Parathyroid adenoma (tissue), 2 donors: ENCODE results near the gene SYT7.

Source experiments
- H2AFZ ChIP-seq: fragments of 300-600 bp; sonication (generic); one replicate; pipeline ENCODE4 v1.7.0; 2017; ENCODE audit warnings: antibody characterized with exemption, mild to moderate bottlenecking
- H3K27ac ChIP-seq: fragments of 300-600 bp; sonication (generic); one replicate; pipeline ENCODE4 v1.7.0; 2017
- H3K27me3 ChIP-seq: fragments of 300-600 bp; sonication (generic); one replicate; pipeline ENCODE4 v1.7.0; 2017; ENCODE audit warnings: low read length; ENCODE audit not compliant: control insufficient read depth, insufficient read depth
- H3K36me3 ChIP-seq: fragments of 300-600 bp; sonication (generic); one replicate; pipeline ENCODE4 v1.7.0; 2017; ENCODE audit warnings: low read length; ENCODE audit not compliant: control insufficient read depth, insufficient read depth
- H3K4me1 ChIP-seq: fragments of 300-600 bp; sonication (generic); one replicate; pipeline ENCODE4 v1.7.0; 2017; ENCODE audit warnings: control low read depth
- H3K4me2 ChIP-seq: fragments of 300-600 bp; sonication (generic); one replicate; pipeline ENCODE4 v1.7.0; 2017; ENCODE audit warnings: low read length
- H3K4me3 ChIP-seq: fragments of 300-600 bp; sonication (generic); one replicate; pipeline ENCODE4 v1.7.0; 2017; ENCODE audit warnings: low read depth, low read length
- H3K79me2 ChIP-seq: fragments of 300-600 bp; sonication (generic); one replicate; pipeline ENCODE4 v1.7.0; 2017; ENCODE audit warnings: control low read depth
- H3K9ac ChIP-seq: fragments of 300-600 bp; sonication (generic); one replicate; pipeline ENCODE4 v1.7.0; 2017; ENCODE audit warnings: mild to moderate bottlenecking
- H3K9me3 ChIP-seq: fragments of 300-600 bp; sonication (generic); one replicate; pipeline ENCODE4 v1.7.0; 2017; ENCODE audit warnings: low read length; ENCODE audit not compliant: control insufficient read depth
- TF ChIP-seq, protein P1 (sequence below): fragments of 300-600 bp; sonication (generic); IDR thresholded peaks from one replicate; pipeline ENCODE4 v1.7.0; 2017; ENCODE audit warnings: antibody characterized with exemption, mild to moderate bottlenecking
- donor health status: primary hyperparathyroidism.

SYT7 gene

DNA sequence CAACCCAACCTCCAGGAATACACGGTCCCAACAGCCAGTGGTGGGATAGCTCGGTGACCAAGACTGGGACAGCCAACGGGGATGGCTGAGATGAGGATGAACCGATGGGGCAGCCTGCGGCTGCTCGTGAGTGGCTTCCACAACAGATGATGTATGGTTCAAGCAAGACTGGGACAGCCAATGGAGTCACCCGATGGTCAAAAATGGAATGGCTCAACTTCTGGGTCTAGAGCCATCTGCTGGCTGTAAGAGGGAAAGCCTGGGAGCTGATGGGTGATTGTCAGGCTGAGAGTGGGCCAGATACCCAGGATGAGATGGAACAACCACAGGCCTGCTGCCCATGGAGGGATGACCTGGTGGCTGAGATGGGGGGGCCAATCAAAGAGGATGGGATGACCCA is 35.5 kb downstream of the SYT7 start:
- Histone ChIP-seq H3K9ac (no peak overlapping the region), H3K27me3 (no peaks in the 10 kb centered on the region), H3K4me3 (no peak overlapping the region), H3K4me1 (no peaks in the 10 kb centered on the region), H3K27ac (no peak overlapping the region), H3K4me2 (no peak overlapping the region), H3K36me3 (no peaks in the 10 kb centered on the region), H3K9me3 (no peaks in the 10 kb centered on the region), H2AFZ (no peak overlapping the region), H3K79me2 (no peaks in the 10 kb centered on the region)
- TF ChIP-seq, protein P1, sequence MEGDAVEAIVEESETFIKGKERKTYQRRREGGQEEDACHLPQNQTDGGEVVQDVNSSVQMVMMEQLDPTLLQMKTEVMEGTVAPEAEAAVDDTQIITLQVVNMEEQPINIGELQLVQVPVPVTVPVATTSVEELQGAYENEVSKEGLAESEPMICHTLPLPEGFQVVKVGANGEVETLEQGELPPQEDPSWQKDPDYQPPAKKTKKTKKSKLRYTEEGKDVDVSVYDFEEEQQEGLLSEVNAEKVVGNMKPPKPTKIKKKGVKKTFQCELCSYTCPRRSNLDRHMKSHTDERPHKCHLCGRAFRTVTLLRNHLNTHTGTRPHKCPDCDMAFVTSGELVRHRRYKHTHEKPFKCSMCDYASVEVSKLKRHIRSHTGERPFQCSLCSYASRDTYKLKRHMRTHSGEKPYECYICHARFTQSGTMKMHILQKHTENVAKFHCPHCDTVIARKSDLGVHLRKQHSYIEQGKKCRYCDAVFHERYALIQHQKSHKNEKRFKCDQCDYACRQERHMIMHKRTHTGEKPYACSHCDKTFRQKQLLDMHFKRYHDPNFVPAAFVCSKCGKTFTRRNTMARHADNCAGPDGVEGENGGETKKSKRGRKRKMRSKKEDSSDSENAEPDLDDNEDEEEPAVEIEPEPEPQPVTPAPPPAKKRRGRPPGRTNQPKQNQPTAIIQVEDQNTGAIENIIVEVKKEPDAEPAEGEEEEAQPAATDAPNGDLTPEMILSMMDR = peak; percentile 5

DNA sequence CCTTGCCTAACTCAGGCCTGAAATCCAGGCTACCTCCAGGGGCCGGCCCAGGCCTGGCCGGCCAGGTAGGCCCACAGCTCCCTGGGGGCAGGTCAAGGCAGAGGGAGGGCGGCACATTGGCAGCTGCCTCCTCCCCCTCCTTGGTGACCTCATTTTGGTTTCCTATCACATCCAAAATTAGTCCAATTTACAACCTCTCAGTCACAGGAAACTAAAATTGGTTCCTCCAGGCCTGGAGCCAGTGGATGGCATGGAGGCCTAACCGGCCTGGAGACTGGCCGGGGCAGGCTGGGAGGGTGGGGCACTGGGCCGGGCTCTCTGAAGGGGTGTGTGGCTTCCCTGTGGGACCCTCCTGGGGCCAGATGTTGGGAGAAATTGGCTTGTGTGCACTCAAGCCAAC is 36.4 kb downstream of the SYT7 start:
- Histone ChIP-seq H3K36me3 (no peaks in the 10 kb centered on the region), H3K4me3 (no peak overlapping the region), H3K79me2 (no peaks in the 10 kb centered on the region), H2AFZ (no peak overlapping the region), H3K27ac (no peak overlapping the region), H3K9me3 (no peaks in the 10 kb centered on the region), H3K27me3 (no peaks in the 10 kb centered on the region), H3K4me2 (no peak overlapping the region), H3K9ac (no peak overlapping the region), H3K4me1 (no peaks in the 10 kb centered on the region)
- TF ChIP-seq, protein P1 = no peak

DNA sequence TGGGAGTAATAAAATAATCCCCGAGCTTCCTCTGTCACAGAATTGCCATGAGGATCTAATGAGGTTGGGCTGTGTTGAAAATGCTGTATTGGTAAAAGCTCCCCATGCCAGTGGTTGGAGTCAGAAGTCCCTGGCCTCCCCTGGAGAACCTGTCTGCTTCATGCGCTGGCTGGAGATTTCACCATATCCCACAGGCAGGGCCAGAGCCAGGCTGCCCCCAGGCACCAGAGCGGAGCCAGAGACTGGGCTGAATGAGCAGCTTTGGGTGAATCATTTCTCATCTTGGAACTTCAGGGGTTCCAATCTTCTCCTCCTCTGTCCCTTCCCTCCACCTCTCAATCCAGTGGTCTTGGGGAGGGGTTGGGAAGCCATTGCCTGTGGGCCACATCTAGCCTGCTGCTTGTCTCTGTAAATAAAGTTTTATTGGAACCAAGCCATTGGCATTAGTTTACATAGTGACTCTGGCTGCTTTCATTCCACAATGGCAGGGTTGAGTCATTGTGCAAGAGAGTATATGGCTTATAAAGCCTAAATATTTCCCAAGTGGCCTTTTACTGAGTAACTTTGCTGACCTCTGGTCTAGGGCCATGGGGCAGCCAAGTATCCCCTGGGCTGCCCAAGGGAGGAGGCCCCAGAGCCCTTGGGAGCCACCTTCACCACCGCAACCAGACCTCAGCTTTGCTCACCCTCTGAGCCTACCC is 37.1 kb downstream of the SYT7 start:
- Histone ChIP-seq H3K9ac (no peak overlapping the region), H3K4me1 (no peaks in the 10 kb centered on the region), H3K4me2 (no peak overlapping the region), H3K9me3 (no peaks in the 10 kb centered on the region), H3K36me3 (no peaks in the 10 kb centered on the region), H3K27me3 (no peaks in the 10 kb centered on the region), H3K79me2 (no peaks in the 10 kb centered on the region), H3K27ac (no peak overlapping the region), H3K4me3 (no peak overlapping the region), H2AFZ (no peak overlapping the region)
- TF ChIP-seq, protein P1 = no peak

DNA sequence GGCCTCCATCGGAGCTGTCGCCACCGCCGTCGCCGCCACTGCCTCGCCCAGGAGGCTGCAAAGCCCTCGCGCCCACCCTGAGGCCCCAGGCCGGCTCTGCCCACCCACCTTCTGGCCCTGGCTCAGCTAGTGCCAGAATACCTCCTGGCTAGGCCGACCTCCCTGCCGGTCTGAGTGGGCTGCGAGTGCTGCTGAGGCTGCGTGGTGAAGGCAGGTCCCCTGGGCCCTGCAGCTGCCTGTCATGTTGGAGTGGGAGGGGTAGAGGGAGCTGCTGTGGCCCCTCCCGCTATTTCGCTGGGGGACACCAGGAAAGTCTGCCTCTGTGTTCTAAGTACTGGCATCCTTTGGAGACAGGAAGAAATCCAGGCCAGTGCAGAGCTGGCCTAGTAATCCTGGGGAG is 38.2 kb downstream of the SYT7 start:
- H3K9ac ChIP-seq = no peak overlapping the region
- no peak overlapping the region for H3K4me2 ChIP-seq
- H3K79me2 ChIP-seq = no peaks in the 10 kb centered on the region
- no peaks in the 10 kb centered on the region for H3K9me3 ChIP-seq
- no peak overlapping the region for H2AFZ ChIP-seq
- H3K27ac ChIP-seq = no peak overlapping the region
- TF ChIP-seq, protein P1 = no peak
- H3K4me1 ChIP-seq = no peaks in the 10 kb centered on the region
- H3K4me3 ChIP-seq = no peak overlapping the region
- no peaks in the 10 kb centered on the region for H3K27me3 ChIP-seq
- H3K36me3 ChIP-seq = no peaks in the 10 kb centered on the region

DNA sequence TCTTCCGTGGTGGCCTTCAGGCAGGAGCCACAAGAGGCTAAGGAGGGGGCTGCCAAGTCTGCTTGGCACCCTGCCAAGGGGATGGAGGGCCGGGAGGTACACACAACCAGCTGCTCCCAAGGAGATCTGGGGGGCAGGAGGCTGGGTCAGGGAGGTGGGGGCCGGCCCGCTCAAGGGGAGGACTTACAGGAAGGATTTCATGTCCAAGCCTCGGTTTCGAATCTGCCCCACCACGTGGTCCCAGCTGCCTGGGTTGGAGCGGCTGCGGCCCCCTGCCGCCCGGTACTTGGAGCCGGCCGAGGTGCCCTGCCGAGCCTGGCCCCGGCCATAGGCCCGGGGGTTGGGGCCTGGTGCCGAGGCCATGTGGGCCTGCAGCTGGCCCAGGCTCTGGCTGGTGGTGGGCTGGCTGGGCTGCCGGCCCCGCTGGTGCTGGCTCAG is 38.8 kb downstream of the SYT7 start:
- TF ChIP-seq, protein P1 = no peak
- Histone ChIP-seq H3K27me3 (no peaks in the 10 kb centered on the region), H3K9ac (no peak overlapping the region), H3K27ac (no peak overlapping the region), H3K4me3 (no peak overlapping the region), H2AFZ (no peak overlapping the region), H3K4me2 (no peak overlapping the region), H3K4me1 (no peaks in the 10 kb centered on the region), H3K9me3 (no peaks in the 10 kb centered on the region), H3K79me2 (no peaks in the 10 kb centered on the region), H3K36me3 (no peaks in the 10 kb centered on the region)
